Activated CD8-positive, alpha-beta memory T cell treated with anti-CD3 and anti-CD28 coated beads for 24 hours (primary cell): ENCODE results near the gene PPDPF.
"Not testable (repeated sequence)": the region's sequence is repeated elsewhere in the genome, so short reads cannot be mapped to it uniquely, and the experiment has no call there.

Experiments
- DNase-seq: peaks from one replicate; pipeline ENCODE4 v3.0.0-alpha.2; 2020

The PPDPF gene

GRCh38 chr20:63553251-63553932, 32.8 kb downstream of the PPDPF start:
- DNase-seq = peak; percentile 95

- no peak for DNase-seq
Measured at GRCh38 chr20:63553933-63554290, 33.3 kb downstream of the PPDPF start, which contains the start of gene FNDC11. Gene FNDC11 (plus strand): TSS chr20:63554159. CDS start chr20:63555664, 1,505 bp downstream.

GRCh38 chr20:63554361-63555278, 34.1 kb downstream of the PPDPF start:
- DNase-seq = no peak

- DNase-seq = no peak
Measured at GRCh38 chr20:63555661-63556381, 35.3 kb downstream of the PPDPF start.

GRCh38 chr20:63556873-63557478, 36.4 kb downstream of the PPDPF start:
- DNase-seq = no peak

GRCh38 chr20:63557481-63557891, 36.9 kb downstream of the PPDPF start:
- no peak for DNase-seq

GRCh38 chr20:63558804-63559484, 38.4 kb downstream of the PPDPF start:
- DNase-seq = no peak

- not testable (repeated sequence) for DNase-seq
Measured at GRCh38 chr20:63559485-63560332, 39.1 kb downstream of the PPDPF start.

GRCh38 chr20:63560333-63560805, 39.8 kb downstream of the PPDPF start:
- DNase-seq = no peak

- no peak for DNase-seq
Measured at GRCh38 chr20:63560856-63561609, 40.5 kb downstream of the PPDPF start.

- DNase-seq = no peak
Measured at GRCh38 chr20:63561624-63562396, 41.2 kb downstream of the PPDPF start.

- DNase-seq = no peak
Measured at GRCh38 chr20:63562461-63563224, 42.1 kb downstream of the PPDPF start.

GRCh38 chr20:63563225-63563935, 42.8 kb downstream of the PPDPF start:
- DNase-seq = no peak

- no peak for DNase-seq
Measured at GRCh38 chr20:63564036-63564810, 43.7 kb downstream of the PPDPF start.

- DNase-seq = no peak
Measured at GRCh38 chr20:63565021-63565698, 44.6 kb downstream of the PPDPF start.

- DNase-seq = no peak
Measured at GRCh38 chr20:63565699-63566335, 45.3 kb downstream of the PPDPF start.
